CD4-positive, alpha-beta T cell treated with Interleukin-12 subunit alpha and Interleukin-12 subunit beta, for 1 hour (primary cell): Measurements from ENCODE around the gene C16orf90.
A peak's percentile ranks its signal among the peaks of the same experiment; 100 is the strongest.
"Not testable (repeated sequence)": the region's sequence is repeated elsewhere in the genome, so short reads cannot be mapped to it uniquely, and the experiment has no call there.

Experiments
- DNase-seq: peaks from one replicate; pipeline ENCODE4 v3.0.0-alpha.2; 2020

Gene C16orf90

DNA sequence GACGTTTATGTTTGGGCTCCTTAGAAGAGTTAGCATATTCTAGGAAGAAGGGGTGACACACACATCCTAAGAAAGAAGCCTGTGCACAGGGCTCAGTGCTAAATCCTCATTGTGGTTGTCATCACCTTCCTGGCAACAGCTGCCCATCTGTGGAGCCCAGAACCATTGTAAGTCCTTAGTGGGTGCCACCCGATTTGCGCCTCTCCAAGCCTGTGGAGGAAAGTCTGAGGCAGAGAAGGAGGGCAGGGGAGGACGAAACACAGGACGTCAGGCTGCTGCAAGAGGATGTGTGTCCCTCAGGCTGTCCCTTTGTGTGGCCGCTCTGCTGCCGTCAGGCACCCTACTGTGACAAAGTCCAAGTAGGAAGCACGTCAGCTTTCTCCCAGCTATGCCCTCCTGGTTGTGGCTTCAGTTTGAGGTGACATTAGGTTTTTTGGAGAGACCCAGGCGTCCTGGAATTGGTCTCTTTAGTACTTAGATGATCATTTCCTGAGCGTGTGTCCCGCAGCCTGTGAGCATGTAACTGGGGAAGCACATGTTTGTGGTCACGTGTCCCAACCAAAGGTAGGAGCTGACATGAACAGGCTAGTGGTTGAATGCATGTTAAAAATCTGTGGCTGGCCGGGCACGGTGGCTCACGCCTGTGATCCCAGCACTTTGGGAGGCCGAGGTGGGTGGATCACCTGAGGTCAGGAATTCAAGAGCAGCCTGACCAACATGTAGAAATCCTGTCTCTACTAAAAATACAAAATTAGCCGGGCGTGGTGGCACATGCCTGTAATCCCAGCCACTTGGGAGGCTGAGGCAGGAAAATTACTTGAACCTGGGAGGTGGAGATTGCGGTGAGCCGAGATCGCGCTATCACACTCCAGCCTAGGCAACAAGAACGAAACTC lies 16.2 kb upstream of the C16orf90 start:
- DNase-seq, result no peak

DNA sequence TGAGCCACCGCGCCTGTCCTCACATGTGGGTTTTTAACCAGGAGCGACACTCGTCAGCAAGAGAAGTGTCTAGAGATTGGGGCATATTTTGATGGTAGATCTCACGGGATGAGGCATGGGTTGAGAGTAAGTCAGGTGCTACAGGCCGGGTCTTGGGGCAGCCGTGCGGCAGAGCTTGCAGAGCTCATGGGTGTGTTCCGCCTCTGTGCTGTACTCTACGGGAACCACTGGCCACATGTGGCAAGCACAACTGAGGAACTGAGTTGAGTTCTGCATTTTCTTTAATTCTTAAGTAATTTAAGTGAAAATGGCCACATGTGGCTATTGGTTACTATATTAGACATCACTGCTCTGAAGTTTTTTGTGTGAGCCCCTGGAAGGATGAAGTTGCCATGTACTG lies 15.1 kb upstream of the C16orf90 start:
- DNase-seq, result no peak

DNA sequence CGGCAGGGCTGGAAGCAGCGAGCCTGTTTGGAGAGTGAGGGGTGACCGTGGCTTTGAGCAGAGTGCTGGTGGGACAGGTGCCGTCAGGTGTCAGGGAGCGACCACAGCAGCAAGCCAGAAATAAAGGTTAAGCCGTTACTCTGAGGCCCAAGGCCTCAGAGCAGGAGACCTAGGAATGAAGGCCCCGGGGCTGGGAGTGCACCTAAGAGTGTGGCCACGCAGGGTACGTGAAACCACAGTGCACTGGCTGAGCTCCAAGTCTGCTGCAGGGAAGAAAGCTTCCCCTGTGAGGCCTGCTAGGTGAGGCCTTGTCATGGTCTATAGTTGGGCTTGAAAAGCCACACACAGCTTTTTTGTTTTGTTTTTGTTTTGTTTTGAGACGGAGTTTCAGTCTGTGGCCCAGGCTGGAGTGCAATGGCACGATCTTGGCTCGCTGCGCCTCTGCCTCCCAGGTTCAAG lies 14.2 kb upstream of the C16orf90 start:
- DNase-seq, result peak; percentile 75

DNA sequence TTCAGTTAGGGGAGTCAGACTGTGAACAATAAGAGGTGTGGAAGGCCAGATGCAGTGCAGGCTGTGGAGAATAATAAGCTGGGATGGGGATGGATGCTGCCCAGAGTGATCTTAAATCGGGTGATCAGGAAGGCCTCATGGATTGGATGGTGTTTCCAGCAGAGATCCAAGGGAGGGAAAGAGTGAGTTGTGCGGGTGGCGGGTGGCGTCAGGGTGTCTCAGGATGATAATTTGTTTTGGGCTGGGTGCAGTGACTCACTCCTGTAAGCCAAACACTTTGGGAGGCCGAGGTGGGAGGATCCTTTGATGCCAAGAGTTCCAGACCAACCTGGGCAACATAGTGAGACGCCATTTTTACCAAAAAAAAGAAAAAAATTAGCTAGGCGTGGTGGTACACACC lies 13.4 kb upstream of the C16orf90 start:
- DNase-seq, result no peak

- DNase-seq, result peak; percentile 74
These were observed 8.2 kb upstream of the C16orf90 start for GRCh38 chr16:3503523-3503922.

DNA sequence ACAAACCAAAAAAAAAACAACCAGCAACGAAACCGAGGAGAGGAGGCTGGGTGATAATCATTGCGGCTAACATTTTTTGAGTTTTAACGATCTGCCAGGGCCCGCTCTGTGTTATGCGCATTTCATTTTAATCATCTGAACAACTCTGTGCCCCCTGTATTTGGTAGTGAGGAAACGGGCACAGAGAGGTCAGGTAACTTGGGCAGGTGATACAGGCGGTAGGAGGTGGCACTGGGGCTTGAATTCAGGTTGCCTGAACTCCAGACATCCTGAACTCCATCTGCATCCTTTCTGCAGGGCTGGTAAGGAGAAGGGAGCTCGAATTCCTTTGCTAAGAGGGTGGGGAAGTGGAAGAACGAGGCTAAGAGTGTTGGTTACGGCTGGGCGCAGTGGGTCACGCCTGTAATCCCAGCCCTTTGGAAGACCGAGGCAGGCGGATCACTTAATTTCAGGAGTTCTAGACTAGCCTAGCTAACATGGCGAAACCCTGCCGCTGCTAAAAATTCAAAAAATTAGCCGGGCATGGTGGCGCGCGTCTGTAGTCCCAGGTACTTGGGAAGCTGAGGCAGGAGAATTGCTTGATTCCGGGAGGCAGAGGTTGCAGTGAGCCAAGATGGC lies 6.6 kb upstream of the C16orf90 start:
- DNase-seq, result no peak

DNA sequence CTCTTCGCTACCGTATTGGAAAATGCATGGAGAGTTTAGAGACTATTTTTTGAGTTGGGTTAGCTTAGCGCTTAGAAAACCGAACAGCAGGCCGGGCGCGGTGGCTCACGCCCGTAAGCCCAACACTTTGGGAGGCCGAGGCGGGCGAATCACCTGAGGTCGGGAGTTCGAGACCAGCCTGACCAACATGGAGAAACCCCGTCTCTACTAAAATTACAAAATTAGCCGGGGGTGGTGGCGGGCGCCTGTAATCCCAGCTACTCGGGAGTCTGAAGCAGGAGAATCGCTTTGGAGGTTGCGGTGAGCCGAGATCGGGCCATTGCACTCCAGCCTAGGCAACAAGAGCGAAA lies 6.1 kb upstream of the C16orf90 start:
- DNase-seq, result not testable (repeated sequence)

DNA sequence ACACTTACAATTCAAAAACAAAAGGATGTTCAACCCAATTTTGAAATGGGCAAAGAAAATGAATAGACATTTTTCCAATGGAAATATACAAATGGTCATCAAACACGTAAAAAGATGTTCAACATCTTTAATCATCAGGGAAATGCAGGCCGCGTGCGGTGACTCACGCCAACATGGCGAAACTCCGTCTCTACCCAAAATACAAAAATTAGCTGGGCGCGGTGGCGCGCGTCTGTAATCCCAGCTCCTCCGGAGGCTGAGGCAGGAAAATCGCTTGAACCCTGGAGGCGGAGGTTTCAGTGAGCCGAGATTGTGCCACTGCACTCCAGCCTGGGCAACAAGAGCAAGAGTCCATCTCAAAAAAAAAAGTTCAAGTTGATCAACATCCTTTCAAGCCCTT lies 3.7 kb upstream of the C16orf90 start:
- DNase-seq, result no peak

- no peak for DNase-seq
These were observed 2.5 kb upstream of the C16orf90 start for GRCh38 chr16:3497771-3498170.

DNA sequence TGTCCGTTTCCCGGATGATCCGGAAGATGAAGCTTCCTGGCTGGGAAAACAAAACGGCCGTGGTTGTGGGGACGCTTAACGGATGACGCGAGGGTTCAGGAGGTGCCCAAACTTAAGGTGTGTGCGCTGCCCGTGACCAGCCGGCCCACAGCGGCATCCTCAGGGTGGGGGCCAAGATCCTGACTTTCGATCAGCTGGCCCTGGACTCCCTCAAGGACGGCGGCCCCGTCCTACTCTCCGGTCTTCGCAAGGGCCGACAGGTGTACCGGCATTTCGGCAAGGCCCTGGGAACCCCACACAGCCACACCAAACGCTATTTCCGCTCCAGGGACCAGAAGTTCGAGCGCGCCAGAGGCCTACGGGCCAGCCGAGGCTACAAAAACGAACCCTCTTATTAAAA lies 1.1 kb upstream of the C16orf90 start:
- DNase-seq, result no peak

DNA sequence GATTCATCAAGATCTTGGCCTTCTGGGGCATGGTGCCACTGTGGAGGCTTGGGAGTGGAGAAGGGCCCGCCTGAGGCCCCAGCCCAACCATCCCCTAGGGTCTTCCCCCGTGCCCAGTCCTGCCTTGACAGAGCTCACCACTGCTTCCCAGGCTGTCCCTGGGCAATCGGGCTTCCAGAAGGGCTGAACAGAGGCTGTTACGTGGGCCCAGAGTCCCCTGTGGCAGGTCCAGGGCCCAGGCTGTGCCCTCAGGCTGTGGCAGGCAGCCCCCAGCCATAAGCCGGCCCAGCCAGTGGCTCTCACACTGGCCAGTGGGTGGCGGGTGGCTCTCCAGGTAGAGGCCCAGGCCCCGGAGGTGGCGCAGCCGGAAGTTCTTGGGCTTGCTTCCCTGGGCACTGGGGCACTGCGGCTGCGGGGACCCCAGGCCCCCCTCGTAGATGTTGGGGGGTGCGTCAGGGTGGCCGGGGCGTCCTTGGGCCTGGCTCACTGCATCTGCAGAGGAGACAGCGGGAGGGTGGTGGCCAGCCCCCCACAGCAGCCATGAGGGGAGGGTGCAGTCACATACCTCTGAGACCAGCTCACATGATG lies 809 bp downstream of the C16orf90 start:
- no peak for DNase-seq

- no peak for DNase-seq
These were observed 2.9 kb downstream of the C16orf90 start for GRCh38 chr16:3492356-3492755.

GRCh38 chr16:3490911-3491629 lies 4.2 kb downstream of the C16orf90 start:
- DNase-seq, result no peak

DNA sequence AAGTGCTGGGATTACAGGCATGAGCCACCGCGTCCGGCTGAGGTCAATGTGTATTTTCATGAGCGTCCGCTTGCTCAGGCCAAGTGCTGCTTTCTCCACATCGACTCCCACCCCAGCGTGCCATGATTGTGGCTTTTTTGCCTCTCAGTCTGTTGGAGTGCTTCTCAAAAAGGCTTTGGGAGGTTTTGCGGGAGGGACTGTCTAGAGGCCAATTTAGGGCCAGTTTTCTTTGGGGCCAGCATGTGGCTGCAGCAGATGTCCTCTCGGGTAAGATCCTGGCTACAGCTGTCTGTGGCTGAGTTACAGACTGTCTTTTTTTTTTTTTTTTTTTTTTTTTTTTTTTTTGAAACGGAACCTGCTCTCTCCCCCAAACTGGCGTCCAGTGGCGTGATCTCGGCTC lies 6.5 kb downstream of the C16orf90 start:
- no peak for DNase-seq

DNA sequence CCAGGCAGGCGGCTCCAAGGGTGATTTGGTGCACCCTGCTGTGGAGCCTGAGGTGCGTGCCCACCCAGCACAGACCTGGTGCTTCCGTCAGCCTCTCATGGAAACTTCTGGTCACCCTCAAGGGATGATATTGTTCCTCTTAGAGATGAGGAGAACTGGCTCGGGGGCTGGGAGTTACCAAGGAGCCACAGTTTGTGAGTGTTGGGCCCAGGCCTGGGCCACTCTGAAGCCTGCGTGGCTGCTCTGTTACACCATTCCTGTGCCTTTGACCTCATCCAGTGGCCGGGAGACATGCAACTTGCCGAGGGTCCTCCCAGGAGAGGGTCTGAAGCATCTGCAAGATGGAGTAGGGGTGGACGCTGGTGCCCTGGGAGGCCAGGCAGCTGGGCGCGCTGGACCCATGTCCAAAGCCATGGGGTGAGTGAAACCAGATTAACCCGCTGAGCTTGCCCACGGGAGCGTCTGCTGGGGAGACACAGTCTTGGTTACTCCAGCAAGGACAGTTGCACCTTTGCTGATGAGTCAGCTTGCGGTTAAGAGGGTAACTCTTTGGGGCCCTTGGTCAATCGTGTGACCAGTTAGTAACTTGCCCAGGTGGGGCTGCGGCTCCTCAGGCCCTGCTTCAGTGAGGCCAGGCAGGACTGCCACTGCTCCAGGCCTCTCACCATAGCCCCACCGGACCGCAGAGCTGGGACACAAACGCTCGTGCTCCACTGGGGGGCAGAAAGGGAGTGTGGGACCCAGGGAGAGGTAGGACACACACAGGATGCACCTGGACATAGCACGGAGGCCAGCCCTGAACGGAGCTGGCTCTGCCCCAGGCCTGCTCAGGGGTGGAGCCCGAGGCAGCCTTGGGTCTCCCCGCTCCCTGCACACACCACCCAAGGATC lies 7.5 kb downstream of the C16orf90 start:
- DNase-seq, result no peak

DNA sequence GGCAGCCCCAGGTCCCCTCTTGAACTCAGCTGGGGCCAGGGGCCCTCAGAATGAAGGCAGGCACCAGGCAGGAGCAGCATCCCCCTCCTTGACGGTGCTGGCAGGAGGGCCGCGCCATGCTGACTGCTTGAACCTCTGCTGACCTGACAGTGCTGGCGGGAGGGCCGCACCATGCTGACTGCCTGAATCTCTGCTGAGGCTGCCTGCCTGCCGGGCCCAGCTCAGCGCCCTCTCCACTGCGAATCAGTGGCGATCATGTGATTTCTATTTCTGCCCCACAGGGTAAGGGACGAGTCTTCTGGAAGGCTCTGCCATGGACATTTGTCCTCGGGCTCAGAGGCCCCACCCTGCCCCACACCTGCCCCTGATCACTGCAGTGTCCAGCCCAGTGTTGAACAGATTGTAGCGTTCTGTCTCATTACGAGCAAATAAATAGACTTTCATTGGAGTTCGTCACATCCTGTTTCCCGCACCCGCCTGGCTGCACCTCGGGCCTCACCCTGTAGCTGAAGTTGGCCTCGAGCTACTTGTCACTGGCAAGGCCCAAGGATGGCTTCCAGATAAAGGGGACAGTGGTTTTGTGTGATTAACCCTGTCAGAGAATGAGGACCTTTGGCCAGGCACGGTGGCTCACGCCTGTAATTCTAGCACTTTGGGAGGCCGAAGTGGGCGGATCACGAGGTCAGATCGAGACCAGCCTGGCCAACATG lies 8.6 kb downstream of the C16orf90 start:
- DNase-seq, result no peak

DNA sequence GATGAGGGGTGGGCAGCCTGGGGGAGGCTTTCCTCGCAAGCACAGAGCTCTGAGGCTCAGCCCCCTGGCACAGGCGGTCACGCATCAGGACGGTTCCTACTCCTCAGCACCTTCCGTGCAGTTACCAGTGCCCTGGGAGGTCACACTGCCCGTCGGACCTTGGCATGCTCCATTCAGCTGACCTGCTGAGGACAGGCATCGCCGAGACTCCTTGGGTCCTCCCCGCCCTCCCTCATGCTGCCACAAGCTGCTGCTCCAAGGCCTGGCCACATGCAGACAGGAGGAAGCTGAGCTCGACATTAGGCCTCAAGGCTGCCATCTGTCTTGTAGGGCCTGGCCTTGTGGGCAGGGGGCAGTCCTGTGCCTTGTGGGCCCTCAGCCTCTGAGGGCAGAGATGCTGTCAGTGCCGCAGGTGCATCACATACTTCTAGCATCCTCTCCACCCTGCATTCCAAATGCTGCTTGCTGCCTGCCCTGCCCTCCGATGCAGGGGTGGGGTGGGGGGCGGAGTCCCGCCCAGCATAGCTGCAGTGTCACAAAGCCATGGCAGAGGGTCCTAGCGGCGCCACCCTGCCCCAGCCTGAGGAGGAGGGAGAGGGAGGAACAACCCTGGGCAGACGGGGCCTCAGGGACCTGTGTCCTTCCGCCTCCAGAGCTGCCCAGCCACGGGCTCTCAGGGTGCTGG lies 9.3 kb downstream of the C16orf90 start:
- no peak for DNase-seq

DNA sequence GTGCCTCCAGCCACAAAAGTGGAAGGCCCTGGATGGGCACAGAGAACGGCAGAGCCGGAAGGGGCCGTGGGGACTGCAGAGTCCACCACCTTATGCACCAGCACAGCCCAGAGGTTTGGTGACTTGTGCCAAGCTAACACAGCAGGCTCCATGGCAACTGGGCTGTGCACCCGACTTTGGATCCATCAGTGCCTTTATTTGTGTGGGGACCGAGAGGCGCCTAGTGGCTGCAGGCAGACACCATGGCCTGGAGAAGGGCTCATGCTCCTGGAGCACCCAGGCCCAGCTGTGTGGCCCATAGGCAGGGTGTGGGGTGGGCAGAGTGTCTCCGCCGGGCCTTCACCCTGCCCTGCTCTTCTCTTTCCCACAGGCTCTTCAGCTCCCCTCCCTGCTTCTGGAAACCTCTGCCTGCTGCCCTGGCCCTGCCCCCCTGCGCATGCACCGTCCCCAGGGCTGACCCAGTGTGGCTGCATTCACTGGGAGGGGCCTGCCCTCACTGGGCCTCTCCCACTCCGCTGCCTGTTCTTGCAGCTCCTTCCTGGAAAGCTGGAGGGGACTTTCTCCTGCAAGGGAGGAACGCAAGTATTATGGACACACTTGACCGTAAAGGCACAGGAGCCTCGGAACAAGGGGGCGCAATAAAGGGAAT lies 10.1 kb downstream of the C16orf90 start:
- no peak for DNase-seq

DNA sequence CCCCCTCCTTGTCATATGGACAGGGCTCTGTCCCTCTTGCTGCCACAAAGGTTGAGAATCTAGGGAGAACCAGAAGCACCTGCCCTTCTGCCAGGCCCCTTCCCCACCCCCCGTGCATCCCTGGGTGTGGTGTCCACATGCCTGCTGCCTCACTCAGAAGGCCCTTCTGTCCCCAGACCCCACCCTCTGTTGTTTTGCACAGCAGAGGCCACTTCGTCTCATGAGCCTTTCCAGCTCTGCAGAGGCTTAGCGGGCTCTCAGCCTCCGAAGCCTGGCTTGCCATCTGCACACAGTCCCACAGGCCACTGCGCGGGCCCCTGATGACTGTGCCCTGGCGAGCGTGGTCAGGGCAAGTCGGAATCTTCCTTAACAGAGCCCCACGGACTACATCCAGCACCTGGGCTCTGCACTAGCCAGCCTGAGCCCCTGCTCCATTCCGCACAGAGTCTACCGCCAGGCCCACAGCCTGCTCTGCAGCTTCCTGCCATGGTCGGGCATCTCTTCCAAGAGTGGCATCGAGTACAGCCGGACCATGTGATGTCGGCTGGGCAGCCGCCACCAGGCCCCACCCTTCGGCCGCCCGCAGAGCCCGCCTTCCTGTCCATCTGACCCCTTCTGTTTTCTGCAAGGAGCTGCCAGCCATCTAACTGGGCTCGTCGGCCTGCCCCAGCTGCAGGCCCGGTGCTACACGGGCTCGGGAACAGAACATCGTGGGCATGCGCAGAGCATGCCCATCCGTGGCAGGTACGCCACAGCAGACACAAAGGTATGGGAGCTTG lies 10.8 kb downstream of the C16orf90 start:
- no peak for DNase-seq
